HepG2 (cell line): ENCODE data around the gene GMPR.

ENCODE experiments used
- BATF2 ChIP-seq: sonication (generic); formaldehyde crosslinking; IDR thresholded peaks from 2 replicates; pipeline ENCODE4 v1.8.0; 2022; ENCODE audit warnings: mild to moderate bottlenecking, missing genetic modification reagents, moderate library complexity
- CEBPB ChIP-seq: IDR thresholded peaks from 2 replicates; pipeline ENCODE4 v1.6.1; 2011; ENCODE audit warnings: low read depth, low read length, improper control_type of control experiment, borderline replicate concordance
- CTCF ChIP-seq: sonication (generic); formaldehyde crosslinking; IDR thresholded peaks from 2 replicates; pipeline ENCODE4 v1.5.0; 2020; ENCODE audit warnings: mild to moderate bottlenecking, missing genetic modification reagents, moderate library complexity
- MATR3 ChIP-seq: sonication (generic); formaldehyde crosslinking; IDR thresholded peaks from 2 replicates; pipeline ENCODE4 v1.4.0; 2020; ENCODE audit warnings: missing genetic modification reagents
- PHB2 ChIP-seq: fragments of 450-650 bp; IDR thresholded peaks from 2 replicates; pipeline ENCODE4 v1.6.1; 2018; ENCODE audit not compliant: partially characterized antibody
- POLR2G ChIP-seq: fragments of 200-400 bp; formaldehyde crosslinking; IDR thresholded peaks from 2 replicates; pipeline ENCODE4 v1.6.1; 2018; ENCODE audit warnings: mild to moderate bottlenecking, low read depth, low read length, moderate library complexity
- SMAD1 ChIP-seq: sonication (generic); formaldehyde crosslinking; IDR thresholded peaks from 2 replicates; pipeline ENCODE4 v1.4.0; 2020; ENCODE audit warnings: missing genetic modification reagents, low read depth, mild to moderate bottlenecking, borderline replicate concordance
- SMARCC2 ChIP-seq: fragments of 450-650 bp; IDR thresholded peaks from 2 replicates; pipeline ENCODE4 v1.6.1; 2017; ENCODE audit warnings: antibody characterized with exemption, mild to moderate bottlenecking
- SP1 ChIP-seq, 2 experiments: fragments of 450-650 bp in 1 of 2; sonication (generic) in 1 of 2; formaldehyde crosslinking in 1 of 2; IDR thresholded peaks; 2 replicates each; pipeline versions ENCODE4 v1.4.0 to v1.6.1; 2016 to 2020; ENCODE audit warnings: missing genetic modification reagents in 1 of 2
- ZNF232 ChIP-seq: sonication (generic); formaldehyde crosslinking; IDR thresholded peaks from 2 replicates; pipeline ENCODE4 v1.4.0; 2020; ENCODE audit warnings: missing genetic modification reagents, borderline replicate concordance
- ZNF275 ChIP-seq: sonication (generic); formaldehyde crosslinking; IDR thresholded peaks from 2 replicates; pipeline ENCODE4 v1.8.0; 2022; ENCODE audit warnings: missing genetic modification reagents, mild to moderate bottlenecking, inconsistent platforms, borderline replicate concordance
- ZNF615 ChIP-seq: sonication (generic); formaldehyde crosslinking; IDR thresholded peaks from 2 replicates; pipeline ENCODE4 v1.5.0; 2020; ENCODE audit warnings: mild to moderate bottlenecking, missing genetic modification reagents, borderline replicate concordance
- TF ChIP-seq, protein P1 (sequence below): sonication (generic); formaldehyde crosslinking; IDR thresholded peaks from 2 replicates; pipeline ENCODE4 v1.4.0; 2020; ENCODE audit warnings: missing genetic modification reagents
- TF ChIP-seq, protein P2 (sequence below): IDR thresholded peaks from 2 replicates; pipeline ENCODE4 v1.6.1; 2016; ENCODE audit warnings: low read depth

- no peak for TF ChIP-seq SMAD1 (CRISPR knock-in tag)
- TF ChIP-seq PHB2: no peak
- no peak for TF ChIP-seq CTCF (CRISPR knock-in tag)
- no peak for TF ChIP-seq MATR3 (CRISPR knock-in tag)
- TF ChIP-seq BATF2: no peak
- no peak for TF ChIP-seq ZNF275
- TF ChIP-seq ZNF232: no peak
- TF ChIP-seq SMARCC2: no peak
- TF ChIP-seq POLR2G: no peak
- no peak for TF ChIP-seq CEBPB
- TF ChIP-seq SP1 (IDR thresholded peaks at IDR 0.05): no peak
- no peak for TF ChIP-seq SP1 (CRISPR knock-in tag; IDR thresholded peaks at IDR 0.05)
- TF ChIP-seq ZNF615 (CRISPR knock-in tag): no peak
- TF ChIP-seq, protein P1, sequence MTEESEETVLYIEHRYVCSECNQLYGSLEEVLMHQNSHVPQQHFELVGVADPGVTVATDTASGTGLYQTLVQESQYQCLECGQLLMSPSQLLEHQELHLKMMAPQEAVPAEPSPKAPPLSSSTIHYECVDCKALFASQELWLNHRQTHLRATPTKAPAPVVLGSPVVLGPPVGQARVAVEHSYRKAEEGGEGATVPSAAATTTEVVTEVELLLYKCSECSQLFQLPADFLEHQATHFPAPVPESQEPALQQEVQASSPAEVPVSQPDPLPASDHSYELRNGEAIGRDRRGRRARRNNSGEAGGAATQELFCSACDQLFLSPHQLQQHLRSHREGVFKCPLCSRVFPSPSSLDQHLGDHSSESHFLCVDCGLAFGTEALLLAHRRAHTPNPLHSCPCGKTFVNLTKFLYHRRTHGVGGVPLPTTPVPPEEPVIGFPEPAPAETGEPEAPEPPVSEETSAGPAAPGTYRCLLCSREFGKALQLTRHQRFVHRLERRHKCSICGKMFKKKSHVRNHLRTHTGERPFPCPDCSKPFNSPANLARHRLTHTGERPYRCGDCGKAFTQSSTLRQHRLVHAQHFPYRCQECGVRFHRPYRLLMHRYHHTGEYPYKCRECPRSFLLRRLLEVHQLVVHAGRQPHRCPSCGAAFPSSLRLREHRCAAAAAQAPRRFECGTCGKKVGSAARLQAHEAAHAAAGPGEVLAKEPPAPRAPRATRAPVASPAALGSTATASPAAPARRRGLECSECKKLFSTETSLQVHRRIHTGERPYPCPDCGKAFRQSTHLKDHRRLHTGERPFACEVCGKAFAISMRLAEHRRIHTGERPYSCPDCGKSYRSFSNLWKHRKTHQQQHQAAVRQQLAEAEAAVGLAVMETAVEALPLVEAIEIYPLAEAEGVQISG (CRISPR knock-in tag): no peak
- TF ChIP-seq, protein P2, sequence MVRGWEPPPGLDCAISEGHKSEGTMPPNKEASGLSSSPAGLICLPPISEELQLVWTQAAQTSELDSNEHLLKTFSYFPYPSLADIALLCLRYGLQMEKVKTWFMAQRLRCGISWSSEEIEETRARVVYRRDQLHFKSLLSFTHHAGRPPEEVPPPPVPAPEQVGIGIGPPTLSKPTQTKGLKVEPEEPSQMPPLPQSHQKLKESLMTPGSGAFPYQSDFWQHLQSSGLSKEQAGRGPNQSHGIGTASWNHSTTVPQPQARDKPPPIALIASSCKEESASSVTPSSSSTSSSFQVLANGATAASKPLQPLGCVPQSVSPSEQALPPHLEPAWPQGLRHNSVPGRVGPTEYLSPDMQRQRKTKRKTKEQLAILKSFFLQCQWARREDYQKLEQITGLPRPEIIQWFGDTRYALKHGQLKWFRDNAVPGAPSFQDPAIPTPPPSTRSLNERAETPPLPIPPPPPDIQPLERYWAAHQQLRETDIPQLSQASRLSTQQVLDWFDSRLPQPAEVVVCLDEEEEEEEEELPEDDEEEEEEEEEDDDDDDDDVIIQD (CRISPR knock-in tag): no peak
Observed at GRCh38 chr6:16248271-16248853, 10.0 kb downstream of the GMPR start.
